NCI-H774 (cell line): ENCODE results near the gene ZBTB8A.
A peak's percentile ranks its signal among the peaks of the same experiment; 100 is the strongest.
"Not testable (repeated sequence)": the region's sequence is repeated elsewhere in the genome, so short reads cannot be mapped to it uniquely, and the experiment has no call there.

ENCODE experiments used
- DNase-seq: peaks from one replicate; lab custom pipeline; 2025; lab: John Stamatoyannopoulos, UW

Gene ZBTB8A

GRCh38 chr1:32539584-32540571, 651 bp downstream of the ZBTB8A start:
- DNase-seq, result peak; percentile 64

GRCh38 chr1:32540605-32541004, 1.4 kb downstream of the ZBTB8A start:
- no peak for DNase-seq

GRCh38 chr1:32541064-32541566, 1.9 kb downstream of the ZBTB8A start:
- no peak for DNase-seq

GRCh38 chr1:32546611-32547010, 7.4 kb downstream of the ZBTB8A start:
- no peak for DNase-seq

GRCh38 chr1:32549616-32550015, 10.4 kb downstream of the ZBTB8A start:
- DNase-seq, result no peak

- DNase-seq, result no peak
Observed at GRCh38 chr1:32554288-32554687, 15.1 kb downstream of the ZBTB8A start.

GRCh38 chr1:32557035-32557434, 17.8 kb downstream of the ZBTB8A start:
- not testable (repeated sequence) for DNase-seq

GRCh38 chr1:32557812-32558211, 18.6 kb downstream of the ZBTB8A start:
- no peak for DNase-seq

GRCh38 chr1:32568929-32569328, 29.7 kb downstream of the ZBTB8A start:
- DNase-seq, result no peak

- no peak for DNase-seq
Observed at GRCh38 chr1:32580348-32581017, 41.3 kb downstream of the ZBTB8A start.

- DNase-seq, result no peak
Observed at GRCh38 chr1:32592943-32593342, 53.7 kb downstream of the ZBTB8A start.

GRCh38 chr1:32600034-32600433, 60.8 kb downstream of the ZBTB8A start:
- no peak for DNase-seq

- no peak for DNase-seq
Observed at GRCh38 chr1:32605711-32606424, 66.6 kb downstream of the ZBTB8A start.

GRCh38 chr1:32606565-32607371, 67.5 kb downstream of the ZBTB8A start:
- DNase-seq, result no peak

- no peak for DNase-seq
Observed at GRCh38 chr1:32609180-32609579, 70.0 kb downstream of the ZBTB8A start.

- DNase-seq, result no peak
Observed at GRCh38 chr1:32611859-32612188, 72.6 kb downstream of the ZBTB8A start.

GRCh38 chr1:32612189-32612881, 73.1 kb downstream of the ZBTB8A start:
- peak; percentile 97 for DNase-seq

GRCh38 chr1:32613472-32613871, 74.2 kb downstream of the ZBTB8A start:
- no peak for DNase-seq

- DNase-seq, result no peak
Observed at GRCh38 chr1:32618673-32619221, 79.5 kb downstream of the ZBTB8A start.

- no peak for DNase-seq
Observed at GRCh38 chr1:32619701-32620485, 80.7 kb downstream of the ZBTB8A start.
